HL-60/S4 treated with phorbol 12-myristate 13-acetate at 8.2 ng/mL for 4 days and 3 days (cell line): Measurements from ENCODE around the gene POTEF.
"Not testable (repeated sequence)": the region's sequence is repeated elsewhere in the genome, so short reads cannot be mapped to it uniquely, and the experiment has no call there.

ENCODE experiments used
- in situ Hi-C: fragments of 300-500 bp; cut with MboI; formaldehyde crosslinking; loops from 2 replicates; pipeline ENCODE4 v1.15.0; 2022; ENCODE audit warnings: low sequenced_read_pairs

POTEF gene

GRCh38 chr2:130129120-130129829 lies at the start of gene POTEF:
Gene POTEF, minus strand, starts transcription at chr2:130129222. Its CDS starts 8,707 bp downstream, at chr2:130120515.
- in situ Hi-C loops, result not testable (repeated sequence)

- in situ Hi-C loops, result not testable (repeated sequence)
Observed at GRCh38 chr2:130174866-130175265, 45.8 kb upstream of the POTEF start.

GRCh38 chr2:130169896-130170295 lies 40.9 kb upstream of the POTEF start:
- in situ Hi-C loops, result no loop called here

GRCh38 chr2:130169163-130169562 lies 40.1 kb upstream of the POTEF start:
- in situ Hi-C loops, result not testable (repeated sequence)

GRCh38 chr2:130166611-130167010 lies 37.6 kb upstream of the POTEF start:
- in situ Hi-C loops, result not testable (repeated sequence)

- in situ Hi-C loops, result no loop called here
Observed at GRCh38 chr2:130165293-130166016, 36.4 kb upstream of the POTEF start.

- in situ Hi-C loops, result no loop called here
Observed at GRCh38 chr2:130162968-130163367, 33.9 kb upstream of the POTEF start.

GRCh38 chr2:130162486-130162885 lies 33.5 kb upstream of the POTEF start:
- in situ Hi-C loops, result not testable (repeated sequence)

GRCh38 chr2:130160838-130161705 lies 32.0 kb upstream of the POTEF start:
- in situ Hi-C loops, result not testable (repeated sequence)

GRCh38 chr2:130160131-130160530 lies 31.1 kb upstream of the POTEF start:
- in situ Hi-C loops, result no loop called here

- in situ Hi-C loops, result loop anchor here (10.0 kb wide), 1 partner anchor 175 kb away; no protein-coding TSS in a partner anchor
Observed at GRCh38 chr2:130159376-130159775, 30.4 kb upstream of the POTEF start.

GRCh38 chr2:130158631-130159030 lies 29.6 kb upstream of the POTEF start:
- in situ Hi-C loops, result loop anchor here (10.0 kb wide), 1 partner anchor 176 kb away; no protein-coding TSS in a partner anchor

GRCh38 chr2:130157825-130158514 lies 28.9 kb upstream of the POTEF start:
- in situ Hi-C loops, result loop anchor here (10.0 kb wide), 1 partner anchor 177 kb away; no protein-coding TSS in a partner anchor

- in situ Hi-C loops, result loop anchor here (10.0 kb wide), 1 partner anchor 177 kb away; no protein-coding TSS in a partner anchor
Observed at GRCh38 chr2:130157354-130157753, 28.3 kb upstream of the POTEF start.

GRCh38 chr2:130156624-130157004 lies 27.6 kb upstream of the POTEF start:
- in situ Hi-C loops, result loop anchor here (10.0 kb wide), 1 partner anchor 178 kb away; no protein-coding TSS in a partner anchor

GRCh38 chr2:130155956-130156623 lies 27.1 kb upstream of the POTEF start:
- in situ Hi-C loops, result loop anchor here (10.0 kb wide), 1 partner anchor 179 kb away; no protein-coding TSS in a partner anchor

- in situ Hi-C loops, result loop anchor here (10.0 kb wide), 1 partner anchor 180 kb away; no protein-coding TSS in a partner anchor
Observed at GRCh38 chr2:130154773-130155765, 26.0 kb upstream of the POTEF start.

GRCh38 chr2:130154423-130154770 lies 25.4 kb upstream of the POTEF start:
- in situ Hi-C loops, result loop anchor here (10.0 kb wide), 1 partner anchor 180 kb away; no protein-coding TSS in a partner anchor
